Sciatic nerve (tissue), 2 donors: ENCODE data around the gene NTRK2. TPM values are rescaled to one million over a fixed set of nuclear protein-coding genes. Genes with fewer than 3 reads are reported as not detected.
"Not testable (repeated sequence)": the region's sequence is repeated elsewhere in the genome, so short reads cannot be mapped to it uniquely, and the experiment has no call there.

Experiments used
- ATAC-seq: fragments of 200-7000 bp; cut with Tn5 transposase; one replicate; pipeline ENCODE4 v1.9.1; 2020; ENCODE audit warnings: mild to moderate bottlenecking, moderate library complexity
- DNase-seq: peaks from one replicate; pipeline ENCODE4 v3.0.0-alpha.2; 2020; ENCODE audit warnings: low spot score
- intact Hi-C: fragments of 100-400 bp; cut with DNase I; formaldehyde crosslinking; loops from one replicate; pipeline ENCODE4 v1.14.2; 2022
- total RNA-seq: library from RNA; stranded (reverse); fragmentation: NEBNext Ultra II Directional; extraction: Animal tissue kit (Norgen Biotek cat#: 25700); gene quantifications from one replicate; pipeline ENCODE4 v1.2.1, GENCODE V29; 2021
- donor health status: DM: no; HTN: no; CAD: no.
- donor health status: DM: no; HTN: no; CAD: no.

Gene NTRK2
- total RNA-seq, 1 donor from 2014 or later, result 75.0 TPM

DNA sequence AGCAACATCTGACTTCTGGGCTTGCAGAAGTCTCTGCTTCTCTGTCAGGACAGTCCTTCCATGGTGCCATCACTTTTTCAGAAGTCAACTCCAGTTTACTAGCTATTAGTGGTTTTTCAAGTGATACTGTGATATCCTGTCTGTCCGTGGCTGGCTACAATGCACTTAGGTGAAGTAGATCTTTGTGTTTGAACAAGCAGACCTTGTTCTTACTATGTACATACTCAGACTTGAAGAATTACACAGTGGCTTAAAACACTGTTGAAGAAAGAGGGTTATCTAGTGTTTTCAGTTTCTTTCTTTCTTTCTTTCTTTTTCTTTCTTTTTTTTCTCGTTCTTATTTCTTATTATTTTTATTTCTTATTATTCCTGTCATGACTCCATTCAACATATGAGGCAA, 228.7 kb downstream of the NTRK2 start:
- intact Hi-C loops, result no loop called here
- DNase-seq (no peak), ATAC-seq (no peak)

DNA sequence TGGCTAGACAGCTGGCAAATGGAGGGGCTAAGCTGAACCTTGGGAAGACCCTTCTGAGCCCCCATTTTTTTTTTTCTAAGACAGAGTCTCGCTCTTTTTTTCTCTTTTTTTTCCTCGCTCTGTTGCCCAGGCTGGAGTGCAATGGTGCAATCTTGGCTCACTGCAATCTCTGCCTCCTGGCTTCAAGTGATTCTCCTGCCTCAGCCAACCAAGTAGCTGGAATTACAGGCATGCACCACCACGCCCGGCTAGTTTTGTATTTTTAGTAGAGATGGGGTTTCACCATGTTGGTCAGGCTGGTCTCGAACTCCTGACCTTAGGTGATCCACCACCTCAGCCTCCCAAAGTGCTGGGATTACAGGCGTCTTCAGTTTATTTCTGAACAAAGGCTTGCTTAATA, 229.1 kb downstream of the NTRK2 start:
- ATAC-seq, DNase-seq, intact Hi-C loops: not testable (repeated sequence)

DNA sequence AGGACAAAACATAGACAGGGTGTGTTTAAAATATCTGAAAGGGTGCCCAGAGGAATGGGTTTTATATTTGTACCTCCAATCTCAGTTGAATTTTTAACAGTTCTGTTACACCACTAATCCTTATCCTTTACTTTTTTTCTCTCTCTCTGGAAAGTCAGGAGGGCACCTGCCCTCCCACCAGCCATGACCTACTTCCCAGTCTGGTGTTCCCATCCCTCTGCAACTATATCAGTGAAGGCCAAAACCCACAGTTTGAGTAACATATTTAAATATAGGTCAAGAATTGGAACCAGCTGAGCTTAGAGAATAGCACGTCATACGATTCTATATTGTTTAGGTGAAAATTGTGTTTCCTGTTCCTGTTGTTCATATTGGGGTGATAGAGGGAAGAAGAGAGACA, 229.8 kb downstream of the NTRK2 start:
- ATAC-seq (no peak), DNase-seq (no peak)
- intact Hi-C loops, result no loop called here

DNA sequence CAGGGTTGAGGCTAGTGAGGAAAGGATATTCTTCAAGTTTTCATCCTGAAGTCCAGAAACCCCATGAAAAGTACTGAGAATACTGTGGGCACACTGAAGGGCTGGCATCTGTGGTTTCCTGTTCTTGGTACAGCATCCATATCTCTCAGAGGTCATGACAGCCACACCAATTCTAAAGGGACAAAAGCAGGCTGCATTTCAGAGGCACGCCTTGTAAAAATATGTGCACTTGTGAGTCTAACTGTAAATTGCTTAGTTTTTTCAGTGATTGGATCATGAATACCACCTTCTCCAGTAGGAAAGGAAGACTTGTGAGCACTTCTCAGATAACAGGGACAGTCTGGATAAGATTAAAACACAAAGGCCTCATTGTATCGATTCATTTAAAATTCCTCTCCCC, 230.9 kb downstream of the NTRK2 start:
- intact Hi-C loops, result no loop called here
- no peak for DNase-seq
- ATAC-seq, result no peak

DNA sequence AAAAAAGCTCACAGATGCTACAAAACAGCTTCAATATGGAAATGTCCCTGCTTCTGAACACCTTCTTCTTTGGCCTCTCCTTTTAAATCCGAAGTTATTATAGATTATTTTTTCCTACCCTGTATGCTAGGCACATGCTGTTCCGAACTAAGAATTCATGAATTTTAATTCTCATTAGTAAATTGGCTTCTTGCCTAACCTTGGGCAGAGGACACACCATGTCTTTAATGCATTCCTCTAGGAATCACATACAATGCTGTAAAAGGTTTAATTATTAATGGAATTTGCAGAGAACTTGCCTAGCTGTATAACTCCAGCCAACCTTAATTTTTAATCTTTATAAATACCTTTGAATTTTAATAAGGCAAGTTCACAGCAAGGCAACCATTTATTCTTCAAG, 234.4 kb downstream of the NTRK2 start:
- intact Hi-C loops, result no loop called here
- no peak for DNase-seq
- ATAC-seq, result no peak

DNA sequence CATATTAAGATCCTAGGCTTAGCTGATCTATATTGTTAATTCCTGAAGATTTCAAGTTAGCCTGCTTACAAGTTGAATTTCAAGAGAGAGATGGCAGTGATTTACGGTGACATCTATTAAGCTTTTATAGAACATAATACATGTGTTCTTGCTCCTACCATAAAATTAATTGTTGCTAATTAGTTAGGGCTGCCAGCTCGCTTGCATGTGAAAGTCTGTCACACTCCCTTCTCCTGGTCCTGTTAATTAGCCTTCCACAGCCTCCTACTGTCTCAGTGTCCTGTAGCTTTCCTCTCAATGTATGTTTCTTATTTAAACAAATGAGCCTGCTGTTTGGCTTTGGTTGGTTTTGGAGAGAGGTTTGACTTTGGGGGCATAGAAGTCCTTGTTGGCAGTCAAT, 247.2 kb downstream of the NTRK2 start:
- intact Hi-C loops, result no loop called here
- DNase-seq (no peak), ATAC-seq (no peak)

DNA sequence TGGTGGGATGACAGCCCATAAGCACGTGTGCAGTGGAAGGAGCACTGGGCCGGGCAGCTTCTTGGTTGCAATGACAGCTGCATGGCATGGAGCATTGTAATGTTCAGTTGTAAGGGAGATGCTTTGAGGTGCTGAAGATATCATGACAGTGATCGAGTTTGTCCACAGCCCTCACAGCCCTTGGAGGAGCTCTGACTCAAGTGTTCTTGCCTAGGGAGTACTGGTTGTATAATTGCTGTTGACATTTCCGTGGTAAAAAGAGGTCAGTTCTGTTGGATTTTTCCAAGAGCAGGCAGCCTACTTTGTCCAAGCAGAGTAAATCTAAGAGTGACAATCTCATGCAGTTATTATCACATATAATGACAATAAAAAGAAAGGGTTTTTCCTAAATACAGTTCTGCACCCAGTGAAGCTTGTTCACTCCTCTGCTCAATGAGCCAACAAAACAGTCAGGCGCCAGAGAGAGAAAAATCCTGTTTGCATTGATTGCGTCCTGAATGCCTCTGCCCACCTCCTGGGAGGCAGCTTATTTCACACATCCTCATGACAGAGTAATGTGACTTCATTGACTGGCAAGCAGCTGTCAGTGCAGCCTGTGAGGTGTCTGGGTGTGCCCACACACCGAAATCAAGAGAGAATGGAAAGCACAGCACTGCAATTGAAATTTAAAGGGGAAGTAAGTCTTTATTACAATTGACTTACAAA, 248.0 kb downstream of the NTRK2 start:
- intact Hi-C loops, result no loop called here
- DNase-seq (no peak), ATAC-seq (no peak)

DNA sequence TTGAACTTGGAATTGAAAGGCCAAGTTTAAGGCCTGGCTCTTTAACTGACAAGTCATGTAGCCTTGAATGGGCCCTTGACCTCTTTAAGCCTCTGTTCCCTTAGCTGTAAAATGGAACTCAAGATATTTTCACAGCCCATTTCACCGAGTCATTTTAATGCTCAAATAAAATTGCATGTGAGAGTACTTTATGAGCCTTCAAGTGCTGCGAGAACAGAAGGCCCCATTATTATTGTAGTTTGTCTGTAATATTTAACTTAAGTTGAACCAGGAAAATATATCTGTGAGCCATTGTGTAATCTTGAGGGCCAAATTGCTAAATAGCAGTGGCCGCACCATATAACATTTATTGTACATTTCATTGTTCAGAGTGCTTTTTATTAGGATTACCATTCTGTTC, 249.9 kb downstream of the NTRK2 start:
- DNase-seq, result no peak
- no peak for ATAC-seq
- intact Hi-C loops, result no loop called here

DNA sequence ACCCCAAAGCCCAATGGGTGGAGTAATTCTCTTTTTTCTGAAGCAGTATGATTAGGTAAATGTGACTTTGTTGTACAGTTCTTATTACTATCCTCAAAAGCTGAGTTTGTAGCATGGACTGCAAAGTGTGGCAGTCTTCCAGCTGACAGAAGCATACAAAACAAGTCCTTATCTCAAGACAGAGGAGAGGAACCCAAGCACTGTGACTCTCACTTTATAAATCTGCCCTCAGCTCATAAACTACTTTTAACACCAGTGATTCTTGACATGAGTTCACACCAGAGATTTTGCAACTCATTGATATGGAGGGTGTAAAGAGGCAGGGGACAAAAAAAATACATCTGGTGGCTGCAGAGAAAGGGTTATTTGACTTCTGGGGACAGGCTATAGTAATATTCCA, 251.6 kb downstream of the NTRK2 start:
- DNase-seq (no peak), ATAC-seq (no peak)
- intact Hi-C loops, result no loop called here

DNA sequence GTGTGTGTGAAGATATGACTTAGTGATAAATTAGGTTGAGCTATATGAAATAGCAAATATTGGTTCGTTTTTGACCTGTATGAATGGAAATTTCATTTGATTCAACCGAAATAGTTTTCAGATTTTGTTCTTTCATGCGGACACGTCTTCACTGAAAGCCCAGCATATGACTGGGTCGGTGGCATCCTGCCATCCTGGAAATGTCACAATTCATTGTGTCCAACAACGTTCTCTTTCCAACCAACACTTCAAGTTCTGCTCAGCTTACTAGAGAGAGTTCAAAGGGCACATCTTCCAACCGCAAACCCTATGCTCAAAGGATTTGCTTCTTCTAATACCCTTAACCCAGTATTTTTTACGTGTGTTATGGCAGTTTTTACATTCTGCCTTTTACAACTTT, 252.5 kb downstream of the NTRK2 start:
- intact Hi-C loops, result no loop called here
- DNase-seq, result peak; percentile 77
- peak; percentile 76 for ATAC-seq

DNA sequence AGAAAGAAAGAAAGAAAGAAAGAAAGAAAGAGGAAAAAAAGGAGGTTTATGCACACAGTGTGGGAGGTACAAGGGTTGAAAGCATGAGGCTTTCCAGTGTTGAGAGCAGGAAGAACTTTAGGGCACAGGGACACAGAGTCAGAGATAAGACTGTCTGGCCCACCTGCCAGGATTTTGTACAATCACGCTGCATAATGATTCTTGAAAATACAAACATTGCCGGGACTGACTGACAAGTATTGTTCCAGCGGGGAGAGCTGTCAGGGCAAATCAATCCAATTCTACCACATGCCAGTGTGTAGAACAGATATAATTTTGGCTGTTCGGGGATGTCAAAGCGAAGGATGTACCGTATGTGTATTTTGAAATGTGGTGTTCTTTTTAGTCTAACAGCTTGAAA, 254.7 kb downstream of the NTRK2 start:
- no peak for DNase-seq
- intact Hi-C loops, result no loop called here
- ATAC-seq, result no peak

DNA sequence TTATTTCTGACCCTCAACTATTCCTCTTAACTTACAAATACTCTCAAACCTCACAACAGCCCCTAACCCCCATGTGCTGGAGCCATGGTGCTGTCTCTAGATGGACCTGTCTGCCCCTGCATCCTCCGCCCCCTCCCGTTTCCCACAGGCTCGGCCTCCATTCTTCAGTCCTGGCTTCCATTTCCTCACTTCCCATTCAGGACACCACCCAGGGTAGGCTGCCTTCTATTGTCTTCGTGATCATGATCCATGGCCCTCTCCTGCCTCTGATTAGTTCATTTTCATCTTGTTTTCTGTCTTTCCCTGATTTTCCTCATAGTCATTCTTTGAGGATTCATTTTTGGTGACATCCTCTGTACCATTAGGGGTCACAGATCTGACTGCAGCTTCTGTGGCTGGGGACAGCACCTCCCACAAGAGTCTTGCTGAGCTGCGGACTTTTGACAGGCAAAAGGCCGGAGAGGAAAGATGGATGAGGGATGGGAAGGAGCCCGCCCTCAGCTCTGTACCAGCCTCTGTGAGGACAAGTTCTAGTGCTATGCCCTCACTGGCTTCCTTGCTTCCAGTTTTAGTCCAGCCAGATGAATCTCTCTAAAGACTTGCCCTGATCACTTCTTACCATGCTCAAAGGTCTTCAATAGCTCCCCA, 255.8 kb downstream of the NTRK2 start:
- intact Hi-C loops, result no loop called here
- DNase-seq, result no peak
- ATAC-seq, result no peak

DNA sequence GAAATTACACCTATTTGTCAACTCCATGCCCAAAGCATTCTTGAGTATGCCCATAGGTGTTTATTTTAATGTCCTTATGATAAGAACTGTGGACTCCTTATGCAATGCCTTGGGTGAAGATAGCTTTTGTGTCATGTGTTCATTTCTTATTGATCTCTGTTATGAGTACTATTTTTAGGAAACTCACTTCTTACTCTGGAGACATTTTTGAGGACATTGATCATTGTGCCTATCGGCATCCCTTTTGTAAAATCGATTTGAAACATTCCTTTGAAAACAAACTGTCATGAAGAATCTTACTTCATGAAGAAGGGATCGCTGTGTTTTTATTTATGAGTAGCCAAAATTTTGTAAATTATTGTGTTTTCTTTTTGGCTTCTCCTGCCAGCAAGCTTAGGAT, 257.3 kb downstream of the NTRK2 start:
- intact Hi-C loops, result no loop called here
- no peak for ATAC-seq
- DNase-seq, result no peak

DNA sequence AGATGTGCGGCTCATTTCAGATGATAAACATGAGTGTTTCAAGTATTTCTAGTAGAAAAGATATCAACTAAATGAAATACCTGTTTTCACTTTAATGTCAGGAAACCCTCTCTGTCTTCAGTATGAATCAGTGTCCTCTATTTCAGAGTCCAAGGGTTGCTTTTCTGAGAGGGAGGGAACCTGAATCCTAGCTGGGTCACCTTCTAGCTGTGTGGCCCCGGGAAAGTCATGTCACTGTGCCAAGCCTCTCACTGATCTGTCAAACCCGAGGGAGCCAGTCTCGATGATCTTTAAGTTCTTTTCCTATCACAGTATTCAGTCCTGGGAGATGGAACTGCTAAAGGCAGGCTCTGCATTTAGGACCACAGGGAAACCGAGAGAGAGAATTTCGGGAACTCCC, 258.9 kb downstream of the NTRK2 start:
- DNase-seq (no peak), ATAC-seq (no peak)
- intact Hi-C loops, result no loop called here

DNA sequence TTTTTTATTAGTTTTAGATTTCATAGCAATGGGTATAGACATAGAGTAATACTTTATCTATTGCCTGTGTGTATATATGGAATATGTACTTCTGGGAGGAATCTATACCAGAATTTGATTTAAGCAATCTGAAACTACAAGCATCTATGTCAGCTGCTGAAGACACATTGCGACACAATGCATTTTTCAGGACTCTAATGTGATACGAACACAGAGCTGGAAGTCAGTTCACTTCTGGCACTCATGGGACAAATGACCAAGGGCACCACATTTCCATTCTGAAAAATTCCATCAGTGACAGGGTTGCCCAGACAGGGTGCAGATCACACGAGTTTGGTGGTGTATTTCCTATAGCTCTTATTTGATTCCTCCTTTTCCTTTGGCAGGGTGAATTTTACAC, 259.5 kb downstream of the NTRK2 start:
- intact Hi-C loops, result no loop called here
- DNase-seq (no peak), ATAC-seq (no peak)

DNA sequence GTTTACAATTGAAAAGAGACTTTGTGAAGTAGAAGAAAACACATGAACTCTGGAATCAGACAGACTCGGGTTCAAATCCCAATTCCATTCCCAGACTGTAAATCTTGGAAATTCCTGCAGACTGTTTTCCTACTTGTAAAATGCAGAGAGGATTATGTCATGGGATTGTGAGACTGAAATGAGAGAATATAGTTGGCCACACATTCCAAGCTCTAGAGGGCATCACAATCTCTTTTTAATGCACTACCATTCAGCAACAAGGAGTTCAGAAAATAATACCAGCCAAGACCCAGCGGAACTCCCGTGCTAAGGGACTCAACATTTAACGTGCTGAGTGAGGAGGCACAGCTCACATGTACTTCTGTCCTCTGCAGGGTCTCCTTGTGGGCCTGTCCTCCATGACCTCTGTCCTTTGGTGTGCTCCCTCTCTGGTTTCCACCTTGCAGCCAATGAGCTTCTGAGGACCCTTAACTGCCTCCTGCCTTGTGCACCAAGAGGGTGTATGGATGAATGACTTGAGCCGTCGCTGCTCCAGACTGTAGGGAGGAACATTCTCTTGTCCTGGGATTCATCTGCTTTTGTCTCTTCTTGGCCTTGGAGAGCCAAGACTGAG, 263.5 kb downstream of the NTRK2 start:
- DNase-seq (no peak), ATAC-seq (peak; percentile 34)
- intact Hi-C loops, result no loop called here

DNA sequence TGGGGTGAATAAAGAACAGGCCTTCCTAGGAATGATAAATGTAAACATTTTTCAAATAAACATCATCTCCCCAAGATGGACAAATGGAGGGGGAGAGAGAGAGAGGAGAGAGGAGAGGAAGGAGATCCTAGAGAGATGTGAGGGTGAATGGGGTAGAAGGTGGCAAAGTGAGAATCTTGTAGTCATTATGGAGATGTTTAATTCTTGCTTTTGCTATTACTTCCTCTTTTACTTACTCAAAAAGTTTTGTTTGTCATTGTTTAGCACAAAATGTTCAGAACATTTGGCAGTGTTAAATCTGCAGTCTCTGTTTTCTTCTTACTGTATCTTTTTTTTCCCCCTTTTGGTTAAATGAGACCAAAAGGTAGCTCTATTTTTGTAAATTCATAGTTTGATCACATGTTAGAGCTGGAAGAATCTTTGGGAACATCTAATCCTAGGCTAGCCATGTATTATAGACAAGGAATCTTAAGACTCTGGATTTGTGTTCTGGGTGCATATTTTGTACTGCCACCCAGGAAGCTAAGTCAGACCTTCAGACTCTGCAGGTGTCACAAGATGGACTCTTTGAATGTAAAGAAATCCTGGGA, 266.1 kb downstream of the NTRK2 start:
- ATAC-seq, result no peak

DNA sequence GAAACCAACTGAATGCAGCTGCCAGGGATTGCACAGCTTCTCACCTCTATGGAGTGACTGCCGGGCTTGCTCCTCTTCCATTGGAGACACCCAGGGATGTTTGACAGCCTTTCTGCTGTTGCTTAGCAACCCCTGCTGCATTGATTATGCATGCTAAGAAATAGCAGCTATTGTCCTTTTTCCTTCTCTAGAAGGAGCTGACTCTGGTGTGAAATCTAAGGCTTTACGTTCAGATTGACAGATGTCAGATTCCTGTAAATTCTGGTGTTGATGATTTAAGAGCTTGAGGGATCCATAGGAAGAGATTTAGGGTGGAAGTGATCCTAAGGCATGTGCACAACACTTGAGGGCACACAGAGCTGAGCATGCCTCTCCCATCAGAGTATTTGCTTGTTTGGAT, 267.7 kb downstream of the NTRK2 start:
- intact Hi-C loops, result no loop called here
- ATAC-seq, result no peak
- DNase-seq, result no peak

More for the DNA sequence above, 266.1 kb downstream of the NTRK2 start:
- no peak for DNase-seq
- intact Hi-C loops, result no loop called here

DNA sequence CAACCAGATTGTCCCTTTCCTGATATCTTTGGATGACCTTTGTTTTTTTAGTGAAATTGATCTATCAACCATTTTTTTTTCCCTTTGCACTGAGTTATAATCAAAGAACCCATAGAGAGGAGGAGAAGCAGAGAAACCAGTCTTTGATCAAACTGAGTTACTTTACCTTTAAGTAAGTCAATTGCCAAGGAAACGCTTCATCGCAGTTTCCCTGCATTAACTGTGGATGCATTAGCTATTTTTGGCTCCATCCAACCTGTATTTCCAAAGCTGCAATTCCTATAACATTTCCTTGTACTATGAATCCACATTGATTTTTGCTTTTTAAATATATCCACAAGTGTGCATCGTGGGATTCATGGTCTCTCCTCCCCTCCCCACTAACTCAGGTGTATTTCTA, 268.1 kb downstream of the NTRK2 start:
- DNase-seq, result no peak
- no peak for ATAC-seq
- intact Hi-C loops, result no loop called here

DNA sequence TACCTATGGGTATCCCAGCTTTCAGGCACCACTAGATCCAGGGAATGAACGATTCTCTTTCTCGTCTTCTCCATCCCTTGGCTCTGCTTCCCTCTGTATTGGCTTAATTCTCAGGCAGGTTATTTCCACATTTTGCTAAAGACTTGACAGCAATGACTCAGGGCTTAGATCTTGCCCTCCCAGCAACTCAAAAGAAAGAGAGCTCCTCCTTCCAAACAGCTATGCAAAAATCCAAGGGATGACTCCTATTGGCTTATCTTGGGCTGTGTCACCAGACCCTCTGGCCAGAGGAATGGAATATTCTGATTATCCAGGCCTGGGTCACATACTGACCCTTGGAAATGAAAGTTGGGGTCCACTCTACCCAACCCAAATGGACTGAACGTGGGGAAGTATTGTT, 270.2 kb downstream of the NTRK2 start:
- DNase-seq, result no peak
- intact Hi-C loops, result no loop called here

More for the DNA sequence above, 270.2 kb downstream of the NTRK2 start:
- no peak for ATAC-seq
